A673 (cell line): Measurements from ENCODE around the gene LGR4.

Experiments used
- EZH2 ChIP-seq: fragments of 200-600 bp; sonication (generic); IDR thresholded peaks from 2 replicates; pipeline ENCODE4 v1.6.1; 2017; ENCODE audit warnings: borderline replicate concordance, low read depth, mild to moderate bottlenecking, mixed read lengths, antibody characterized with exemption, low read length; ENCODE audit not compliant: poor library complexity, severe bottlenecking
- TF ChIP-seq, protein P1 (sequence below): fragments of 300-800, 200-600 bp; sonication (generic); conservative IDR thresholded peaks from 2 replicates; pipeline ENCODE4 v1.5.1; 2017; ENCODE audit warnings: low read depth, mild to moderate bottlenecking, antibody characterized with exemption, low read length, moderate library complexity, mixed read lengths

DNA sequence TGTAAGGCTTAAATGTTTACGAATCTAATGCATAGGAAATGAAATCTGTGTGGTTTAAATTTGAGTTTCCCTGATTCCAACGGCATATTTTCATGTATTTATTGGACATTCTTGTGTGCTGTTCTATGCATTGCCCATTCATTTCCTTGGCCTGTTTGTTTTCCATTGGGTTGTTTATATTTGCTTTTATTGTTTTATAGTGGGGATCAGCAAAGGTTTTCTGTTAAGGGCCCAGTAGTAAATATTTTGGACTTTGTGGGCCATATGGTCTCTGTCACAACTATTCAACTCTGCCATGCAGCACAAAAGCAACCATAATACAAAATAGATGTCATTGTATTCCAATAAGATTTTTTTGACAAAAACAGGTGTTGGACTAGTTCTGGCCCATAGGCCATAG, 5.2 kb upstream of the LGR4 start:
- TF ChIP-seq, protein P1, sequence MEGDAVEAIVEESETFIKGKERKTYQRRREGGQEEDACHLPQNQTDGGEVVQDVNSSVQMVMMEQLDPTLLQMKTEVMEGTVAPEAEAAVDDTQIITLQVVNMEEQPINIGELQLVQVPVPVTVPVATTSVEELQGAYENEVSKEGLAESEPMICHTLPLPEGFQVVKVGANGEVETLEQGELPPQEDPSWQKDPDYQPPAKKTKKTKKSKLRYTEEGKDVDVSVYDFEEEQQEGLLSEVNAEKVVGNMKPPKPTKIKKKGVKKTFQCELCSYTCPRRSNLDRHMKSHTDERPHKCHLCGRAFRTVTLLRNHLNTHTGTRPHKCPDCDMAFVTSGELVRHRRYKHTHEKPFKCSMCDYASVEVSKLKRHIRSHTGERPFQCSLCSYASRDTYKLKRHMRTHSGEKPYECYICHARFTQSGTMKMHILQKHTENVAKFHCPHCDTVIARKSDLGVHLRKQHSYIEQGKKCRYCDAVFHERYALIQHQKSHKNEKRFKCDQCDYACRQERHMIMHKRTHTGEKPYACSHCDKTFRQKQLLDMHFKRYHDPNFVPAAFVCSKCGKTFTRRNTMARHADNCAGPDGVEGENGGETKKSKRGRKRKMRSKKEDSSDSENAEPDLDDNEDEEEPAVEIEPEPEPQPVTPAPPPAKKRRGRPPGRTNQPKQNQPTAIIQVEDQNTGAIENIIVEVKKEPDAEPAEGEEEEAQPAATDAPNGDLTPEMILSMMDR = no peak
- TF ChIP-seq EZH2 = no peak
